Vagina (tissue), 2 donors: ENCODE data around the gene TMEM87B. TPM values are rescaled to one million over a fixed set of nuclear protein-coding genes. Genes with fewer than 3 reads are reported as not detected.

Experiments used
- DNase-seq, 2 donors: peaks; one replicate each; pipeline ENCODE4 v3.0.0-alpha.2; 2017; ENCODE audit errors: extremely low spot score in 2 of 2
- H3K27ac ChIP-seq: fragments of 200-600 bp; sonication (generic); one replicate; pipeline ENCODE4 v1.5.1; 2019
- H3K27me3 ChIP-seq: fragments of 200-600 bp; sonication (generic); one replicate; pipeline ENCODE4 v1.5.1; 2019
- H3K36me3 ChIP-seq, 2 donors: fragments of 200-600 bp; sonication (generic); one replicate each; pipeline ENCODE4 v1.5.1; 2017 to 2019
- H3K4me1 ChIP-seq: fragments of 200-600 bp; sonication (generic); one replicate; pipeline ENCODE4 v1.5.1; 2019
- H3K4me3 ChIP-seq, 2 donors: fragments of 200-600 bp; sonication (generic); 1 replicate in 1 of 2; 2 replicates in 1 of 2; pipeline ENCODE4 v1.5.1; 2016 to 2019
- H3K9me3 ChIP-seq: fragments of 200-600 bp; sonication (generic); one replicate; pipeline ENCODE4 v1.5.1; 2019
- POLR2A ChIP-seq, 2 donors: fragments of 450-650 bp; IDR thresholded peaks; one replicate each; pipeline ENCODE4 v1.6.1; 2017; ENCODE audit warnings: antibody characterized with exemption in 2 of 2, mild to moderate bottlenecking in 2 of 2, moderate library complexity in 2 of 2
- POLR2AphosphoS5 ChIP-seq, 2 donors: sonication (generic); formaldehyde crosslinking; IDR thresholded peaks; one replicate each; pipeline ENCODE4 v1.9.0; 2017; ENCODE audit warnings: antibody characterized with exemption in 2 of 2, mild to moderate bottlenecking in 2 of 2, low read depth in 1 of 2; ENCODE audit not compliant: insufficient read depth in 1 of 2
- intact Hi-C: fragments of 100-400 bp; cut with DNase I; formaldehyde crosslinking; loops from one replicate; pipeline ENCODE4 v1.15.1; 2023
- total RNA-seq: library from RNA; depleted of rRNA; stranded (reverse); fragments of >200 nt; gene quantifications from one replicate; pipeline ENCODE4 v1.2.3, GENCODE V29; 2016
- TF ChIP-seq, protein P1 (sequence below), 3 experiments: fragments of 450-650 bp in 2 of 3; fragments of 200-600 bp in 1 of 3; sonication (generic) in 1 of 3; IDR thresholded peaks; one replicate each; pipeline ENCODE4 v1.5.1; 2017 to 2019; ENCODE audit warnings: antibody characterized with exemption in 3 of 3, mild to moderate bottlenecking in 2 of 3, moderate library complexity in 2 of 3

The TMEM87B gene
- total RNA-seq, 1 donor from 2014 or later: 18.9 TPM

DNA sequence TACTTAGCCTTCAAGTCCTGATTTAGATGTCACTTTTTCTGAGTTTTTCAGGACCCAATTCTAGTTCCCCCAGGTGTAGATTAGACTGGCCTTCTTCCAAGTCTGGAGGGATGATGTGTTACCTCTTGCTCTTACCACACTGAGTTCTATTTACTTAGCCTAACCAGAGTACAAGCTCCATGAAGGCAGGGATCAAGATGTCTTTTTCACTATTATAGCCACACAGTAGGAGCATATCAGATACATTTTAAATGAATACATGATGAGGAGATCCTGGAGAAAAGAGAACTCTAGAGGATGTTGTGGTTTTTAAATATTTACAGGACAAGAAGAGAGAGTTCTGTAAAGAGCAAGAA, 30.3 kb downstream of the TMEM87B start:
- no peak for DNase-seq
- intact Hi-C loops: no loop called here
- H3K36me3 ChIP-seq: peaks cover 0 to 68% of the 10 kb centered on the region in 2 donors
- no peaks in the 10 kb centered on the region for H3K4me1 ChIP-seq
- H3K27me3 ChIP-seq: no peaks in the 10 kb centered on the region
- no peak overlapping the region for H3K4me3 ChIP-seq
- H3K9me3 ChIP-seq: no peaks in the 10 kb centered on the region
- no peak overlapping the region for H3K27ac ChIP-seq
- TF ChIP-seq POLR2A (IDR thresholded peaks at IDR 0.05) (no peak), POLR2AphosphoS5 (IDR thresholded peaks at IDR 0.05; ENCODE audit: insufficient read depth in 1 of 2, low read depth in 1 of 2) (no peak)
- TF ChIP-seq, protein P1, sequence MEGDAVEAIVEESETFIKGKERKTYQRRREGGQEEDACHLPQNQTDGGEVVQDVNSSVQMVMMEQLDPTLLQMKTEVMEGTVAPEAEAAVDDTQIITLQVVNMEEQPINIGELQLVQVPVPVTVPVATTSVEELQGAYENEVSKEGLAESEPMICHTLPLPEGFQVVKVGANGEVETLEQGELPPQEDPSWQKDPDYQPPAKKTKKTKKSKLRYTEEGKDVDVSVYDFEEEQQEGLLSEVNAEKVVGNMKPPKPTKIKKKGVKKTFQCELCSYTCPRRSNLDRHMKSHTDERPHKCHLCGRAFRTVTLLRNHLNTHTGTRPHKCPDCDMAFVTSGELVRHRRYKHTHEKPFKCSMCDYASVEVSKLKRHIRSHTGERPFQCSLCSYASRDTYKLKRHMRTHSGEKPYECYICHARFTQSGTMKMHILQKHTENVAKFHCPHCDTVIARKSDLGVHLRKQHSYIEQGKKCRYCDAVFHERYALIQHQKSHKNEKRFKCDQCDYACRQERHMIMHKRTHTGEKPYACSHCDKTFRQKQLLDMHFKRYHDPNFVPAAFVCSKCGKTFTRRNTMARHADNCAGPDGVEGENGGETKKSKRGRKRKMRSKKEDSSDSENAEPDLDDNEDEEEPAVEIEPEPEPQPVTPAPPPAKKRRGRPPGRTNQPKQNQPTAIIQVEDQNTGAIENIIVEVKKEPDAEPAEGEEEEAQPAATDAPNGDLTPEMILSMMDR (IDR thresholded peaks at IDR 0.05): no peak

DNA sequence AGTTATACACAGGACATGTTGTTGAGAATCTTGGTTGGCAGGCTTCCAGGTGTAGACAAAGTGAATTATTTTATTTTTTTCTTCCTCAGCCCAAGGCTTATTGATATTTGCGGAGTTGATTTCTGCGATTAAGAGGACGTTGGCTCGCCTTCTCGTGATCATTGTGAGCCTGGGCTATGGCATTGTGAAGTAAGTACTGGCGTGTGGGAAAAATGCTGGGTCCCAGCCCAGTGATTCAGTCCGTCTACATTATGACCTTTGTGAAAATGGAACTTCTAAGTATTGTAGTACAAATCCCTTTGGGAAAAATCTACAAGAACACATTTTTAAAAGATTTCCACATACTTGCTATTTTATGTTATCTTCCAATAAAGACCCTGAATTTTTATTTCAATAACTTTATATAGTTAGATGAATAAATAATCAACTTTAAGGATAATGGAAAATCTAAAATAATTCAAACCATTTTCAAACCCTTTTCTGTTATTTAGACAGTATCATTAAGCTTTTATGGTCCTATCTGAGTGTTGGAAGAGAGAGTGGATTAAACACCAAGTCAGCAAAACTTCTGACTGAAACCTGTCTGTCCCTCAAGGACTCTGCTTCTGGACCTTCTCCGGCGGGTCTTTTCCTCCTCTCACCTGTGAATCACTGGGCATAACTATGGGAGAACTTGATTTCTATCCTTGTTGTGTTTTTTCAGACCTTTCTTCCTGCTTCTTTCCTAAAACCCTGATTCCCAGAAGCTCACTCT, 31.0 kb downstream of the TMEM87B start:
- Histone ChIP-seq H3K4me1 (no peaks in the 10 kb centered on the region), H3K27ac (no peak overlapping the region), H3K36me3 (peaks cover 0 to 73% of the 10 kb centered on the region in 2 donors), H3K9me3 (no peaks in the 10 kb centered on the region), H3K27me3 (no peaks in the 10 kb centered on the region), H3K4me3 (no peak overlapping the region)
- intact Hi-C loops: no loop called here
- no peak for DNase-seq
- TF ChIP-seq POLR2A (IDR thresholded peaks at IDR 0.05) (no peak), POLR2AphosphoS5 (IDR thresholded peaks at IDR 0.05; ENCODE audit: insufficient read depth in 1 of 2, low read depth in 1 of 2) (no peak)
- TF ChIP-seq, protein P1 (IDR thresholded peaks at IDR 0.05): no peak

DNA sequence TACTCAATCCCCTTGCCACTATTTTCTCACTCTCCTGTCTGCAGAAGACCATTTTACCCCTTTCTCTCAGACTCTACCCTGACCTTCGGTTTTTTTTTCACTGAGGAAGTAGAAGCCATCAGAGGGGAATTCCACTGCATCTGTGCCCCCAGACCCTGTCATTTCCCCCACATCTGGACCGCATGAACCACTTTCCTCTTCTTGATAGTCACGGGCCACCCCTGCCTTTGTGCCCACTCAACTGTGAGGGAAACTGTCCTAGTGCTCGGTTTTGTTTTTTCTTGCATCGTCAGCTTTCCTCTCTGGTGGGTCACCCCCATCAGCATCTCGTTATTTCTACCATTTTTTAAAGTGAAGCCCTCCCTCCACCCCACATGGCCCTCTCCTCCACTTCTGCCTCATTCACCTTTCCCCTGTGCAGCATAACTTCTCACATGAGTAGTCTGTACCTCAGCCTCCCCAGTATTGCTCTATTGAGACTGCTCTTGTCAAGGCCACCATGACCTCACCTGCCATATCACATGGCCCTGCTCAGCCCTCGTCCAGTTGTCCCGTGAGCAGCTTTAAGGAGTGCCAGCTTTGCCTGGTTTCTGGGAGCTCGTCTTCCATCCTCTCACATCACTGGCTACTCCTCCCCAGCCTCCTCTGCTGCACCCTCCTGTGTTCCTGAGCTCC, 32.4 kb downstream of the TMEM87B start:
- Histone ChIP-seq H3K27ac (no peak overlapping the region), H3K4me3 (no peak overlapping the region), H3K9me3 (no peaks in the 10 kb centered on the region), H3K36me3 (peaks cover 0 to 71% of the 10 kb centered on the region in 2 donors), H3K27me3 (no peaks in the 10 kb centered on the region), H3K4me1 (no peaks in the 10 kb centered on the region)
- DNase-seq: no peak
- intact Hi-C loops: no loop called here
- TF ChIP-seq POLR2A (IDR thresholded peaks at IDR 0.05): no peak
- TF ChIP-seq, protein P1 (IDR thresholded peaks at IDR 0.05): no peak

DNA sequence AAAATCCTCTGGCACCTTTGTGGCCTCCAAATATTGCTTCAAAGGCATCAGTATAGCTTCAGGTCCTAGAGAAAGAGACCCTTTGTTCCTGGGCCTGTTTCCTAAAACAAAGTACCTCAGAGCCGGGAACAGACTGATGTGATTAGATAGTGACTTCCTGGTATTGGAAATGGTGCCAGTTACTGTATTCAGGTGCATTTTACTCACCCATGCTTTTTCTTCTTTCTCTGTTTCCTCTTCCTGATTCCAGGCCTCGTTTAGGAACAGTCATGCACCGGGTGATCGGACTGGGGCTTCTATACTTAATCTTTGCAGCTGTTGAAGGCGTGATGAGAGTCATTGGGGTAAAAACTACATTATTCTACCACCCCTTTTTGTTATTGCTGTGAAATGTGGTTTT, 34.3 kb downstream of the TMEM87B start:
- intact Hi-C loops: no loop called here
- Histone ChIP-seq H3K4me3 (no peak overlapping the region), H3K9me3 (no peaks in the 10 kb centered on the region), H3K4me1 (no peaks in the 10 kb centered on the region), H3K36me3 (peaks cover 0 to 62% of the 10 kb centered on the region in 2 donors), H3K27ac (no peak overlapping the region), H3K27me3 (no peaks in the 10 kb centered on the region)
- TF ChIP-seq POLR2A (IDR thresholded peaks at IDR 0.05) (no peak), POLR2AphosphoS5 (IDR thresholded peaks at IDR 0.05; ENCODE audit: insufficient read depth in 1 of 2, low read depth in 1 of 2) (no peak)
- TF ChIP-seq, protein P1 (IDR thresholded peaks at IDR 0.05): no peak
- DNase-seq: no peak
